A549 treated with Hydrocortisone at 1 μM for 4 hours (cell line): Measurements from ENCODE around the gene CPSF4L. TPM values are rescaled to one million over a fixed set of nuclear protein-coding genes. Genes with fewer than 3 reads are reported as not detected.

Experiments used
- total RNA-seq: library from RNA; stranded (reverse); fragments of 200-300 nt; extraction: Qiagen RNA extraction; gene quantifications from 5 replicates; pipeline ENCODE4 v1.2.3, GENCODE V29; 2022

The CPSF4L gene, protein sequence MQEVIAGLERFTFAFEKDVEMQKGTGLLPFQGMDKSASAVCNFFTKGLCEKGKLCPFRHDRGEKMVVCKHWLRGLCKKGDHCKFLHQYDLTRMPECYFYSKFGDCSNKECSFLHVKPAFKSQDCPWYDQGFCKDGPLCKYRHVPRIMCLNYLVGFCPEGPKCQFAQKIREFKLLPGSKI
- total RNA-seq = not detected in 5 replicates

GRCh38 chr17:73261617-73261951 lies at the start of gene CPSF4L:
Gene CPSF4L, minus strand, starts transcription at chr17:73261880. Its CDS starts 62 bp downstream, at chr17:73261818.

Other genes with a start within 250 kb of the CPSF4L start
- gene SLC39A11, start 169.2 kb downstream of the CPSF4L start, total RNA-seq = 13.4 to 19.8 TPM (median 16.0 TPM) in 5 replicates
- gene SSTR2, start 96.9 kb downstream of the CPSF4L start, total RNA-seq = 0.06 to 0.13 TPM (median 0.09 TPM) in 5 replicates
- gene COG1, start 68.8 kb downstream of the CPSF4L start, total RNA-seq = 20.0 to 24.7 TPM (median 21.8 TPM) in 5 replicates
- 53.3 to 64.5 TPM (median 64.1 TPM) in 5 replicates for gene CDC42EP4, start 50.1 kb upstream of the CPSF4L start, total RNA-seq